CD8-positive, alpha-beta memory T cell (primary cell): ENCODE data around the gene SLC25A44. TPM values are rescaled to one million over a fixed set of nuclear protein-coding genes. Genes with fewer than 3 reads are reported as not detected.

ENCODE experiments used
- CTCF ChIA-PET: fragments of 350-600 bp; sonication (Branson Sonifier 250); formaldehyde crosslinking; loops from one replicate; lab custom pipeline; 2021; ENCODE audit warnings: antibody characterized with exemption; lab: Charles Lee
- POLR2A ChIA-PET: fragments of 350-600 bp; sonication (Branson Sonifier 250); formaldehyde crosslinking; loops from one replicate; lab custom pipeline; 2021; ENCODE audit warnings: antibody characterized with exemption; lab: Charles Lee
- DNase-seq, 5 donors: peaks; one replicate each; pipeline versions ENCODE4 v3.0.0 to v3.0.0-alpha.2; 2020 to 2022; ENCODE audit warnings: mixed read lengths in 1 of 5
- H3K27ac ChIP-seq: one replicate; pipeline ENCODE4 v1.7.0; 2013; ENCODE audit warnings: low read depth, mild to moderate bottlenecking, low read length, moderate library complexity
- H3K27me3 ChIP-seq: 2 replicates; pipeline ENCODE4 v1.7.0; 2013; ENCODE audit warnings: low read length, mild to moderate bottlenecking; ENCODE audit not compliant: insufficient read depth, poor library complexity, severe bottlenecking
- H3K36me3 ChIP-seq: 2 replicates; pipeline ENCODE4 v1.7.0; 2013; ENCODE audit warnings: mild to moderate bottlenecking, low read length, moderate library complexity; ENCODE audit not compliant: insufficient read depth
- H3K4me1 ChIP-seq: 2 replicates; pipeline ENCODE4 v1.7.0; 2013; ENCODE audit warnings: mild to moderate bottlenecking, low read length, moderate library complexity; ENCODE audit not compliant: insufficient read depth
- H3K4me3 ChIP-seq: 2 replicates; pipeline ENCODE4 v1.7.0; 2013; ENCODE audit warnings: mild to moderate bottlenecking, low read length
- H3K9me3 ChIP-seq: 2 replicates; pipeline ENCODE4 v1.7.0; 2013; ENCODE audit warnings: mild to moderate bottlenecking, low read length
- H3K27ac Mint-ChIP-seq, 8 donors: one replicate each; pipeline ENCODE4 v1.8.0; 2020 to 2021; ENCODE audit warnings: mixed read lengths in 8 of 8, mild to moderate bottlenecking in 6 of 8, inconsistent platforms in 3 of 8, moderate library complexity in 3 of 8
- H3K27me3 Mint-ChIP-seq, 2 donors: one replicate each; pipeline ENCODE4 v1.8.0; 2020 to 2021; ENCODE audit warnings: mixed read lengths in 2 of 2, mild to moderate bottlenecking in 1 of 2, moderate library complexity in 1 of 2
- H3K36me3 Mint-ChIP-seq, 3 donors: one replicate each; pipeline ENCODE4 v1.8.0; 2020 to 2021; ENCODE audit warnings: mixed read lengths in 3 of 3, inconsistent platforms in 1 of 3, mild to moderate bottlenecking in 1 of 3
- H3K4me1 Mint-ChIP-seq, 3 donors: one replicate each; pipeline ENCODE4 v1.8.0; 2020 to 2021; ENCODE audit warnings: mixed read lengths in 3 of 3, inconsistent platforms in 1 of 3, mild to moderate bottlenecking in 1 of 3
- H3K4me3 Mint-ChIP-seq, 7 donors: one replicate each; pipeline ENCODE4 v1.8.0; 2020 to 2021; ENCODE audit warnings: mixed read lengths in 7 of 7, mild to moderate bottlenecking in 6 of 7, moderate library complexity in 4 of 7, inconsistent platforms in 2 of 7
- H3K9me3 Mint-ChIP-seq, 5 donors: one replicate each; pipeline ENCODE4 v1.8.0; 2020 to 2022; ENCODE audit warnings: mixed read lengths in 5 of 5, mild to moderate bottlenecking in 3 of 5, moderate library complexity in 2 of 5, inconsistent platforms in 1 of 5
- polyA plus RNA-seq: library from polyadenylated mRNA; unstranded; fragments of 300-500 nt; fragmentation: Illumina TruSeq; gene quantifications from one replicate; pipeline ENCODE4 v1.2.3, GENCODE V29; 2021
- total RNA-seq, 2 experiments: library from RNA; stranded (reverse); gene quantifications; one replicate each; pipeline ENCODE4 v1.2.3, GENCODE V29; 2021

SLC25A44 gene
- total and polyA plus RNA-seq, 3 experiments from 2014 or later: 21.4 to 32.4 (median 30.8) TPM

GRCh38 chr1:156244126-156244525 is 50.2 kb downstream of the SLC25A44 start:
- H3K36me3 Mint-ChIP-seq: peaks cover 0 to 20% (median 2%) of the 10 kb centered on the region in 3 donors
- peaks cover 16% of the 10 kb centered on the region for H3K4me1 ChIP-seq
- peaks cover under 1% of the 10 kb centered on the region for H3K36me3 ChIP-seq
- POLR2A ChIA-PET: no interaction called here
- peak overlapping the region in 2 of 8 donors; percentile 23 to 51 for H3K27ac Mint-ChIP-seq
- H3K4me3 ChIP-seq: no peak overlapping the region
- no peaks in the 10 kb centered on the region for H3K9me3 Mint-ChIP-seq
- CTCF ChIA-PET: no interaction called here
- H3K27ac ChIP-seq: no peak overlapping the region
- peak overlapping the region in 1 of 7 donors; percentile 91 for H3K4me3 Mint-ChIP-seq
- DNase-seq: no peak
- H3K4me1 Mint-ChIP-seq: peaks cover 15 to 21% (median 16%) of the 10 kb centered on the region in 3 donors
- peaks cover 0 to 1% of the 10 kb centered on the region in 2 donors for H3K27me3 Mint-ChIP-seq
- H3K27me3 ChIP-seq: no peaks in the 10 kb centered on the region
- no peaks in the 10 kb centered on the region for H3K9me3 ChIP-seq

- Mint-ChIP-seq H3K4me1 (peaks cover 15 to 21% (median 16%) of the 10 kb centered on the region in 3 donors), H3K9me3 (no peaks in the 10 kb centered on the region), H3K27me3 (peaks cover 0 to 1% of the 10 kb centered on the region in 2 donors), H3K36me3 (peaks cover 0 to 20% (median 2%) of the 10 kb centered on the region in 3 donors), H3K27ac (peak overlapping the region in 6 of 8 donors; percentile 23 to 92 (median 52)), H3K4me3 (peak overlapping the region; percentile 72 to 91 (median 86))
- DNase-seq: no peak
- no peak overlapping the region for H3K27ac ChIP-seq
- H3K4me3 ChIP-seq: no peak overlapping the region
- ChIA-PET CTCF (no interaction called here), POLR2A (no interaction called here)
- H3K36me3 ChIP-seq: no peaks in the 10 kb centered on the region
- H3K9me3 ChIP-seq: no peaks in the 10 kb centered on the region
- H3K4me1 ChIP-seq: peaks cover 16% of the 10 kb centered on the region
- H3K27me3 ChIP-seq: no peaks in the 10 kb centered on the region
These were observed 50.8 kb downstream of the SLC25A44 start for GRCh38 chr1:156244712-156245111.

- Histone ChIP-seq H3K4me1 (peaks cover 16% of the 10 kb centered on the region), H3K27me3 (no peaks in the 10 kb centered on the region), H3K36me3 (peaks cover 7% of the 10 kb centered on the region), H3K4me3 (peak overlapping the region; percentile 63), H3K9me3 (no peaks in the 10 kb centered on the region), H3K27ac (no peak overlapping the region)
- Mint-ChIP-seq H3K9me3 (no peaks in the 10 kb centered on the region), H3K4me3 (peak overlapping the region; percentile 78 to 94 (median 87)), H3K27me3 (peaks cover 0 to 1% of the 10 kb centered on the region in 2 donors), H3K36me3 (peaks cover 0 to 23% (median 2%) of the 10 kb centered on the region in 3 donors), H3K27ac (peak overlapping the region; percentile 46 to 89 (median 76)), H3K4me1 (peaks cover 15 to 21% (median 16%) of the 10 kb centered on the region in 3 donors)
- ChIA-PET POLR2A (interaction anchor here (0.6 to 0.8 kb wide), 2 partner anchors 33 to 99 kb away, joined by 3 to 4 read pairs; partner anchors contain the start of gene PMF1), CTCF (interaction anchor here (0.8 to 2.2 kb wide), 2 partner anchors 17 to 21 kb away, joined by 3 to 5 read pairs; no protein-coding TSS in a partner anchor)
- DNase-seq: peak; percentile 7 to 61 (median 22)
These were observed 51.7 kb downstream of the SLC25A44 start for GRCh38 chr1:156245451-156246232.

- H3K27ac Mint-ChIP-seq: peak overlapping the region; percentile 21 to 89 (median 59)
- no peak for DNase-seq
- POLR2A ChIA-PET: interaction anchor here (1.2 kb wide), 1 partner anchor 36 kb away, joined by 3 read pairs; the partner anchor contains the start of gene SMG5
- H3K27me3 ChIP-seq: no peaks in the 10 kb centered on the region
- peak overlapping the region in 6 of 7 donors; percentile 50 to 77 (median 60) for H3K4me3 Mint-ChIP-seq
- H3K9me3 Mint-ChIP-seq: no peaks in the 10 kb centered on the region
- peaks cover 15 to 21% (median 16%) of the 10 kb centered on the region in 3 donors for H3K4me1 Mint-ChIP-seq
- peaks cover 0 to 24% (median 0%) of the 10 kb centered on the region in 3 donors for H3K36me3 Mint-ChIP-seq
- H3K27me3 Mint-ChIP-seq: peaks cover 0 to 1% of the 10 kb centered on the region in 2 donors
- peaks cover 16% of the 10 kb centered on the region for H3K4me1 ChIP-seq
- CTCF ChIA-PET: interaction anchor here (0.8 to 2.2 kb wide), 2 partner anchors 17 to 21 kb away, joined by 3 to 5 read pairs; no protein-coding TSS in a partner anchor
- H3K27ac ChIP-seq: no peak overlapping the region
- H3K36me3 ChIP-seq: peaks cover 13% of the 10 kb centered on the region
- H3K4me3 ChIP-seq: peak overlapping the region; percentile 63
- no peaks in the 10 kb centered on the region for H3K9me3 ChIP-seq
These were observed 52.4 kb downstream of the SLC25A44 start for GRCh38 chr1:156246241-156246780.

GRCh38 chr1:156246781-156247459 is 53.0 kb downstream of the SLC25A44 start:
- H3K36me3 ChIP-seq: peaks cover 19% of the 10 kb centered on the region
- H3K27ac ChIP-seq: no peak overlapping the region
- H3K9me3 ChIP-seq: no peaks in the 10 kb centered on the region
- H3K4me3 ChIP-seq: no peak overlapping the region
- peak overlapping the region in 6 of 7 donors; percentile 40 to 68 (median 54) for H3K4me3 Mint-ChIP-seq
- peaks cover 15 to 21% (median 16%) of the 10 kb centered on the region in 3 donors for H3K4me1 Mint-ChIP-seq
- no peaks in the 10 kb centered on the region for H3K9me3 Mint-ChIP-seq
- H3K27me3 ChIP-seq: no peaks in the 10 kb centered on the region
- peak overlapping the region in 1 of 8 donors; percentile 89 for H3K27ac Mint-ChIP-seq
- peaks cover 16% of the 10 kb centered on the region for H3K4me1 ChIP-seq
- no peak for DNase-seq
- CTCF ChIA-PET: interaction anchor here (2.2 kb wide), 1 partner anchor 22 kb away, joined by 5 read pairs; no protein-coding TSS in a partner anchor
- peaks cover 0 to 1% of the 10 kb centered on the region in 2 donors for H3K27me3 Mint-ChIP-seq
- peaks cover 0 to 30% (median 0%) of the 10 kb centered on the region in 3 donors for H3K36me3 Mint-ChIP-seq
- POLR2A ChIA-PET: interaction anchor here (1.2 kb wide), 1 partner anchor 35 kb away, joined by 3 read pairs; the partner anchor contains the start of gene SMG5

- Mint-ChIP-seq H3K27me3 (peaks cover 0 to 1% of the 10 kb centered on the region in 2 donors), H3K4me3 (peak within 1 kb of the TSS in 6 of 7 donors; percentile 9 to 56 (median 48)), H3K27ac (peak within 1 kb of the TSS in 6 of 8 donors; percentile 17 to 70 (median 43)), H3K36me3 (peaks cover 0 to 38% (median 3%) of the 10 kb centered on the region in 3 donors), H3K9me3 (no peaks in the 10 kb centered on the region), H3K4me1 (peaks cover 15 to 21% (median 16%) of the 10 kb centered on the region in 3 donors)
- ChIA-PET POLR2A (interaction anchor here (1.2 kb wide), 1 partner anchor 34 kb away, joined by 3 read pairs; the partner anchor contains the start of gene SMG5), CTCF (no interaction called here)
- Histone ChIP-seq H3K4me3 (no peak within 1 kb of the TSS), H3K36me3 (peaks cover 27% of the 10 kb centered on the region), H3K27ac (no peak within 1 kb of the TSS), H3K27me3 (no peaks in the 10 kb centered on the region), H3K9me3 (no peaks in the 10 kb centered on the region), H3K4me1 (peaks cover 16% of the 10 kb centered on the region)
- no peak for DNase-seq
These were observed 53.8 kb downstream of the SLC25A44 start, which contains the start of gene PAQR6 for GRCh38 chr1:156247460-156248322. PAQR6 (minus strand) TSS chr1:156248056; CDS start chr1:156246731, 1,325 bp downstream.

GRCh38 chr1:156248323-156248683 is 54.4 kb downstream of the SLC25A44 start:
- no peak overlapping the region for H3K27ac ChIP-seq
- H3K27me3 ChIP-seq: no peaks in the 10 kb centered on the region
- Mint-ChIP-seq H3K27me3 (peaks cover 0 to 1% of the 10 kb centered on the region in 2 donors), H3K4me3 (peak overlapping the region in 2 of 7 donors; percentile 50 to 55), H3K4me1 (peaks cover 15 to 21% (median 16%) of the 10 kb centered on the region in 3 donors), H3K27ac (peak overlapping the region in 1 of 8 donors; percentile 70), H3K36me3 (peaks cover 0 to 44% (median 7%) of the 10 kb centered on the region in 3 donors), H3K9me3 (no peaks in the 10 kb centered on the region)
- H3K9me3 ChIP-seq: no peaks in the 10 kb centered on the region
- ChIA-PET POLR2A (no interaction called here), CTCF (no interaction called here)
- H3K36me3 ChIP-seq: peaks cover 33% of the 10 kb centered on the region
- peaks cover 16% of the 10 kb centered on the region for H3K4me1 ChIP-seq
- H3K4me3 ChIP-seq: no peak overlapping the region
- DNase-seq: no peak
